ENCODE results near the gene XIST.
"Not testable (repeated sequence)": the region's sequence is repeated elsewhere in the genome, so short reads cannot be mapped to it uniquely, and the experiment has no call there.

DNA sequence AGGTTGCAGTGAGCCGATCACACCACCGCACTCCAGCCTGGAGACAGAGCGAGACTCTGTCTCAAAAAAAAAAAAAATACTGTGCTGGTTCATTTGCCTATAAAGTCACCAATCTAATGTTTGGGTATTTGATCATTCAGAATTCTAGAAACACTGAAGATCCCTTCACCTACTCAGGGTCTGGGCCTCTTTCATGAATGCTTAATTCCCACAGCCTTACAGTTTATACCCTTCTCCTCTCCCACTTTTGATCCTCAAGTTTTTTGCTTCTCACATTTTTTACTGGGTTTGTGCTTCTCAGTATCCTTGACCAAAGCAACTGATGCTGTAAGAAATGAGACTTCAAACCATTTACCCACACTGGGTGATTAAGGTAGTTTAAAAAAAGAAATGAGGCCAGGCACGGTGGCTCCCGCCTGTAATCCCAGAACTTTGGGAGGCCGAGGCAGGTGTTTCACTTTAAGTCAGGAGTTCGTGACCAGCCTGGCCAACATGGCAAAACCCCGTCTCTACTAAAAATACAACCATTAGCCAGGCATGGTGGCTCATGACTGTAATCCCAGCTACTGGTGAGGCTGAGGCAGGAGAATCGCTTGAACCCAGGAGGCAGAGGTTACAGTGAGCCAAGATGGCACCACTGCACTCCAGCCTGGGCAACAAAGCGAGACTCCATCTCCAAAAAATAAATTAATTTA lies 32.5 kb downstream of the XIST start:
- TF ChIP-seq, protein P1, sequence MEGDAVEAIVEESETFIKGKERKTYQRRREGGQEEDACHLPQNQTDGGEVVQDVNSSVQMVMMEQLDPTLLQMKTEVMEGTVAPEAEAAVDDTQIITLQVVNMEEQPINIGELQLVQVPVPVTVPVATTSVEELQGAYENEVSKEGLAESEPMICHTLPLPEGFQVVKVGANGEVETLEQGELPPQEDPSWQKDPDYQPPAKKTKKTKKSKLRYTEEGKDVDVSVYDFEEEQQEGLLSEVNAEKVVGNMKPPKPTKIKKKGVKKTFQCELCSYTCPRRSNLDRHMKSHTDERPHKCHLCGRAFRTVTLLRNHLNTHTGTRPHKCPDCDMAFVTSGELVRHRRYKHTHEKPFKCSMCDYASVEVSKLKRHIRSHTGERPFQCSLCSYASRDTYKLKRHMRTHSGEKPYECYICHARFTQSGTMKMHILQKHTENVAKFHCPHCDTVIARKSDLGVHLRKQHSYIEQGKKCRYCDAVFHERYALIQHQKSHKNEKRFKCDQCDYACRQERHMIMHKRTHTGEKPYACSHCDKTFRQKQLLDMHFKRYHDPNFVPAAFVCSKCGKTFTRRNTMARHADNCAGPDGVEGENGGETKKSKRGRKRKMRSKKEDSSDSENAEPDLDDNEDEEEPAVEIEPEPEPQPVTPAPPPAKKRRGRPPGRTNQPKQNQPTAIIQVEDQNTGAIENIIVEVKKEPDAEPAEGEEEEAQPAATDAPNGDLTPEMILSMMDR (IDR thresholded peaks at IDR 0.05; ENCODE audit: insufficient read depth, low read length), result not testable (repeated sequence)
- not testable (repeated sequence) for TF ChIP-seq POLR2AphosphoS5 (IDR thresholded peaks at IDR 0.05; ENCODE audit: low read depth)

Data from HL-60 (cell line).